Hair follicular keratinocyte (primary cell): ENCODE measurements around the gene OSGEP. TPM values are rescaled to one million over a fixed set of nuclear protein-coding genes. Genes with fewer than 3 reads are reported as not detected.

ENCODE experiments used
- total RNA-seq: library from RNA; depleted of rRNA; stranded (reverse); fragments of >200 nt; gene quantifications from 2 replicates; pipeline ENCODE4 v1.2.3, GENCODE V29; 2015

Gene OSGEP
- total RNA-seq: 38.0 and 55.1 TPM in 2 replicates

DNA sequence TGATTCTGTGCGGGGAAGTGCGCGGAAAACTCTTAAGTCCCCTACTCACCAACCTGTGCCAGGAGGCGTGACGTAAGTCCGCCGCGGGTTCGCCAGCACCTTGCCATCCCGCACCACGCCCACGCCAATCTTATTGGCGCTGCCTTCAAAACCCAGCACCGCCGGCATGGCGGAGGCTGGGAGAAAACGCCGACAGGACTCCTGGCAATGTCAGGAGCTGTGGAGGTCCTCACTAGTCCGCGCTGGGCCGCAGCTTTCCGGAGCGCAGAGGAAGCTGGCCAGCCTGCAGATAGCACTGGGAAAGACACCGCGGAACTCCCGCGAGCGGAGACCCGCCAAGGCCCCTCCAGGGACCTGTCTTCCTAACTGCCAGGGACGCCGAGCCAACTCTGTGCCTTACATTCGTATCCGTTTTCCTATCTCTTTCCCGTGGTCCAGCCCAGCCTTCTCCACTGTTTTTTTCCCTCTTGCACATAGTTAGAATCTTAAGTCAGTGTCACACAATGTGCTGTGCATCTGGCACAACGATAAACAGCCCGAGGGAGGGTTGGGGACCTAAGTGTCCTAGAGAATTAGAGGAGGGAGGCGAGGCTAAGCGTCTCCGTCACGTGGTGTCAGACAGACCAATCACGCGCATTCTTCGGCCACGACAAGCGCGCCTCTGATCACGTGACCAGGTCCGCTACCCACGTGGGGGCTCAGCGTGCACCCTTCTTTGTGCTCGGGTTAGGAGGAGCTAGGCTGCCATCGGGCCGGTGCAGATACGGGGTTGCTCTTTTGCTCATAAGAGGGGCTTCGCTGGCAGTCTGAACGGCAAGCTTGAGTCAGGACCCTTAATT is at the start of gene OSGEP, which contains the start of gene APEX1:
Gene OSGEP (minus strand): TSS at position 297 of the 839 bp plus-strand sequence. CDS start 129 bp downstream, at position 168.
Gene APEX1 (plus strand): TSS at position 711 of the 839 bp plus-strand sequence. CDS start 420 bp downstream, outside the sequence.

DNA sequence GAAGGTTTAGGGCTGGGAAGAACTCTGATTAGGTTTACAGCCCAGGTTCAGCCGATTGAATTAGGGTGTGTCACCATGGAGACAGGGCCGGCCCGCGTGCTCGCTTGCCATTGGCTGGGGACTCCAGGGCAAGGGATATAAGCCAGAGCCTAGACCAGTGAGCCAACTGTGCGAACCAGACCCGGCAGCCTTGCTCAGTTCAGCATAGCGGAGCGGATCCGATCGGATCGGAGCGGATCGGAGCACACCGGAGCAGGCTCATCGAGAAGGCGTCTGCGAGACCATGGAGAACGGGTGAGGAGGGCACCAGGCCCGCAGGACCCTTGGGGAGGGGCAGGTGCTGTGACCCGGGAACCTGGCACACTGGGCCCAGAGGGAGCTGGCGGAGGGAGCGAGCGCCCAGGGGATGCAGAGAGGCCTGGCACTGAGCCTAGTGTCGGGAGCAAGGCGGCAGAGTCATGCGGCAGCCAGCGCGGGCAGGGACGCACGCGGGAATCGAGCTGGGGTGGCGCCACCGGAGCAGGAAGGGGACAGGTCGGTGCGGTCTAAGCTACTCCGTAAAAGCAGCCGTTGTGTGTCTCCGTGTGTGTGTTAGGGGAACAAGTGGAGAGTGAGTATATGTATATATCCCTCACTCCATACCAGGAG is 14.8 kb upstream of the OSGEP start, which contains the start of gene PNP:
Gene PNP (plus strand): TSS at position 165 of the 648 bp plus-strand sequence. CDS start 119 bp downstream, at position 284.

DNA sequence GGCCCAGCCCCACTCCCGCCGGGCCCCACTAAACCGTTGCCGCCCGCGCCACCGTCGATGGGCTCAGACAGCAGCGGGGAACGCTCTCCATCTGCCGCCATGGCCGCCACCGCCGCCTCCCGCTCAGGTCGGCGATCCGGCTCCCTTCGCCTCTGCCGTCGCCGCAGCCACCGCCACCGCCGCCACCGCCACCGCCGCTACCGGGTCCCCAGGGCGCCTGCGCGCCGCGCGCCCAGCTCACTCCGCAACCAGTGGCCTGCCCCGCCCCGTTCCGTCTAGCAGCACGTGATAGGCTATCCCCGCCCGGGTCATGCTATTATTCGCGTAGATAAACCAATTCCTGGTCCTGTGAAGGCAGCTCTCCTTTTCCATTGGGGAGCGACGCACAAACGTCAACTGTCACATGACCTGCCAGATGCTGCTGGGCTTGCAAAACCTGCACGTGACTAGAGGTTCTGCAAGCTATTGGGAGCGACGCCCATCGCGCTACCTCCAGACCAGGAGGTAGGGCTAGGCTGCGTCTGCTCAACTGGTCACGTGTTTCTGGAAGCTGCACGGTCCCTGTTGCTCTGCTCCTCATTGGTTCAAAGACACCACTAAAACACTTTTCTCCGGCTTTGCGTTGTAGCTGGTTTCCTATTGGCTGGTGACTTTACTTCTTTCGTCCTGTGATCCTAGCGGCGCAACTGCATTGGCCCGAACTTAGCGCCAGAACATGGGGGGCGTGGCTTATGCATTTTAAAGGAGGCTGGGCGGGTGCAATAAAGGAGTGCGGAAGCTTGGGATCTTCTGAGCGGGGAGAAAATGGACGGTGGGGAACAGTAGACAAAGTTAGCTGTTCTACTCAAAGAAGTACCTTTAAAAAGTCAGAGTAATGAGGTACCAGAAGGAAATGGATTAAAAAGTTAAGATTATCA is 6.9 kb upstream of the OSGEP start, which contains the start of gene PIP4P1:
Gene PIP4P1 (minus strand): TSS at position 210 of the 917 bp plus-strand sequence. CDS start 109 bp downstream, at position 101.

DNA sequence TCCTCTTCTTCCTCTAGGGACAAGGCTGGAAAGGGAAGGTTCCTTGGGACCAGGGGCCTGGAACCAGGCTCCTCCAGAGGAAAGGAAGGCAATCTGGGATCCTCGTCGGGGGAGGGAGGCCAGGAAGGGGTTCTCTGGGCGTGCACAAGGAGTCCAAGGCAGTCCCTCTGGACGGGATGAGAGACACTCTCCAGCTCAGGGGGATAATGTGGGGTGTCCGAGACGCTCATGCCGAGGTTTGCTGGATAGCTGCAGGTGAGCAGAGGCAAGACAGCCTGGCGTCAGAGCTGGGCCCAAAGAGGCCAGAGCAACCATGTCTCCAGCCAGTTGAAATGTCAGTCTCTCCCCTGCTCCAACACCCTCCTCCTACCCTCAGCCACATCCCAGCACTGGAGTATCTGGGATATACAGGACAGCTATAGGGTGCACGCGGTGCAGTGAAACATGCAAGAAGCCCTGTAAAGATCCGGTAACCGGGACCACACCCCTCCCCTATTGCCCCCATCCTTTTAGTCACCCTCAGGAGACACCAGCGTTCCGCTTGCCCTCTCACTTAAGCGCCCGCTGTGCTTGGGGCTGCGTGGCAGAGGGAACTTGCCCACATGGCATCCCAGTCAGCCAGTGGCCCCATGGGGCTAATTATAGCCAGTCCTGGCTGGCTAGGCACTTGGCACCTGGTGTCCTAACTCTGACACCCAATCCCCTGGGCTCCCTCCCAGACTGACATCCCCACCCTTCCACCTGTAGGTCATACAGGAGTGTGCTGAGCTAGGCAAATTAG is 18.8 kb downstream of the OSGEP start, which contains the start of gene KLHL33:
Gene KLHL33 (minus strand): TSS at position 585 of the 781 bp plus-strand sequence. CDS start 355 bp downstream, at position 230.

DNA sequence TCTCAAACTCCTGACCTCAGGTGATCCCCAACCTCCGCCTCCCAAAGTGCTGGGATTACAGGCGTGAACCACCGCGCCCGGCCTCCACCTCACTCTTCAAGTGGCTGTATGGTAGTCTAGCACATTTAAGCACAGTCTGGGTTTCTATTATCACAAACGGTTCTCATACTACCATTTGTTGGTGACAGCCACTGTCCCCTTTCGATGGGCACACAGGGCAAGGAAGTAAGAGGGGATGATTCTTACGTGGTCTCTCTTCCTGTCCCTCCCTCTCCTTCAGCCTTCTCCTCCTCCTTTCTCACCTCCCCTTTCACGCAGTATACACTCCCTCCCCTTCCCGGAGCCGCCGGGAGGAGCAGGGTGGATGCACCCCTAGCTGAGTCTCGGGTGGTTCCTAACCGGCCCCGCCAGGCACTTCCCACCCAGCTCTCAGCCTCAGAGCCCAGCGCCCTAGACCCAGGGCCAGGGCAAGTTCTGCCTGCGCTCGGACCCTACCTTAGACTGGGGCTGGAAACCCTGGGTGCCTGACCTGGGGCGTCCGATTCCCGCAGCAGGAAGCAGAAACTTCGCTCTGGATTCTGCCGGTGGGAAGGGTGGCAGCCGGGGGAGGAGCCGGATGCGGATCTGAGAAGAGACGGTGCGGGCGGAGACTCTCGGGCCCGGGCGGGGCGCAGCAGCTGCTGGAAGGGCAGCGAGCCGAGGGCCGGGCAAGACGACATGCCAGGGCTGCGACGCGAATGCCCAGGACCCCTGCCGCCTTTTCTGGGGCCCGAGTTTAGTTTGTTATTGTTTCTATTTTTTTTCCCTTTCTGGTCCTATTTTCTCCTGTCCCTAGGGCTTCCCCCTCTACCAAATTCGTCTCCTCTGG is 41.5 kb downstream of the OSGEP start, which contains the start of gene TEP1:
Gene TEP1 (minus strand): TSS at position 626 of the 868 bp plus-strand sequence. CDS start 5,062 bp downstream, outside the sequence.

Other genes with a start within 250 kb of the OSGEP start
- gene OR11H6, start 231.1 kb downstream of the OSGEP start, total RNA-seq: not detected in 2 replicates
- gene OR11H7, start 225.8 kb downstream of the OSGEP start, total RNA-seq: not detected in 2 replicates
- gene OR11H4, start 215.5 kb downstream of the OSGEP start, total RNA-seq: not detected in 2 replicates
- 8.6 and 11.2 TPM in 2 replicates for gene TTC5, start 148.9 kb downstream of the OSGEP start, total RNA-seq
- 63.8 and 83.6 TPM in 2 replicates for gene CCNB1IP1, start 121.5 kb downstream of the OSGEP start, total RNA-seq
- gene PARP2, start 111.2 kb downstream of the OSGEP start, total RNA-seq: 11.9 and 13.7 TPM in 2 replicates
- gene TEP1, start 41.3 kb downstream of the OSGEP start, total RNA-seq: 10.1 and 16.0 TPM in 2 replicates
- gene KLHL33, start 18.6 kb downstream of the OSGEP start, total RNA-seq: not detected in 2 replicates
- 136 and 200 TPM in 2 replicates for gene APEX1, start 414 bp upstream of the OSGEP start, total RNA-seq
- gene PIP4P1, start 6.6 kb upstream of the OSGEP start, total RNA-seq: 12.1 and 12.2 TPM in 2 replicates
- 192 and 219 TPM in 2 replicates for gene PNP, start 14.6 kb upstream of the OSGEP start, total RNA-seq
- not detected in 2 replicates for gene RNASE10, start 50.7 kb upstream of the OSGEP start, total RNA-seq
- not detected in 2 replicates for gene RNASE9, start 106.2 kb upstream of the OSGEP start, total RNA-seq
- not detected in 2 replicates for gene RNASE11, start 133.2 kb upstream of the OSGEP start, total RNA-seq
- gene RNASE12, start 136.6 kb upstream of the OSGEP start, total RNA-seq: not detected in 2 replicates
- gene OR6S1, start 186.9 kb upstream of the OSGEP start, total RNA-seq: not detected in 2 replicates
- gene RNASE4, start 229.7 kb upstream of the OSGEP start, total RNA-seq: 4.0 and 10.7 TPM in 2 replicates
- gene ANG, start 234.0 kb upstream of the OSGEP start, total RNA-seq: 5.5 and 10.1 TPM in 2 replicates